ENCODE results near the gene ETFB.

Gene ETFB

DNA sequence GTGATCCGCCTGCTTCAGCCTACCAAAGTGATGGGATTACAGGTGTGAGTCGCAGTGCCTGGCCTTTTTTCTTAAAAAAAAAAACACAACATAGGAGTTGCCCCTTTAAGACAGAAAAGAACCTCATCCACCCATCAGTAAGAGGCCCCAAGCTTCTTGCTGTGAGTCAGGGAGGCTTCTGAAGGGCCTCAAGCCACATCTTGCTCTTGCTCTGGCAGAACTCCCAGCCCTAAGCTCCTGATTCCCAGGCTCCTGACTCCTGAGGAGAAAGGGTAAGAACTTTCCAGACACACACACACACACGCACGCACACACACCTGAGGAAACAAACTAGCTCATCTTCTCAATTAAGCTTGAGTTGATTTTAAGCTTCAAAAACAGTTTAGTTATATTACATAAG lies 6.9 kb downstream of the ETFB start:
- H3K4me3 ChIP-seq (replicated peaks; ENCODE audit: low read depth, low read length), result no peak overlapping the region
- TF ChIP-seq, protein P1, sequence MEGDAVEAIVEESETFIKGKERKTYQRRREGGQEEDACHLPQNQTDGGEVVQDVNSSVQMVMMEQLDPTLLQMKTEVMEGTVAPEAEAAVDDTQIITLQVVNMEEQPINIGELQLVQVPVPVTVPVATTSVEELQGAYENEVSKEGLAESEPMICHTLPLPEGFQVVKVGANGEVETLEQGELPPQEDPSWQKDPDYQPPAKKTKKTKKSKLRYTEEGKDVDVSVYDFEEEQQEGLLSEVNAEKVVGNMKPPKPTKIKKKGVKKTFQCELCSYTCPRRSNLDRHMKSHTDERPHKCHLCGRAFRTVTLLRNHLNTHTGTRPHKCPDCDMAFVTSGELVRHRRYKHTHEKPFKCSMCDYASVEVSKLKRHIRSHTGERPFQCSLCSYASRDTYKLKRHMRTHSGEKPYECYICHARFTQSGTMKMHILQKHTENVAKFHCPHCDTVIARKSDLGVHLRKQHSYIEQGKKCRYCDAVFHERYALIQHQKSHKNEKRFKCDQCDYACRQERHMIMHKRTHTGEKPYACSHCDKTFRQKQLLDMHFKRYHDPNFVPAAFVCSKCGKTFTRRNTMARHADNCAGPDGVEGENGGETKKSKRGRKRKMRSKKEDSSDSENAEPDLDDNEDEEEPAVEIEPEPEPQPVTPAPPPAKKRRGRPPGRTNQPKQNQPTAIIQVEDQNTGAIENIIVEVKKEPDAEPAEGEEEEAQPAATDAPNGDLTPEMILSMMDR (IDR thresholded peaks at IDR 0.05; ENCODE audit: low read depth, low read length, missing control alignments), result no peak
- DNase-seq (ENCODE audit: extremely low read depth, low read depth), result no peak

DNA sequence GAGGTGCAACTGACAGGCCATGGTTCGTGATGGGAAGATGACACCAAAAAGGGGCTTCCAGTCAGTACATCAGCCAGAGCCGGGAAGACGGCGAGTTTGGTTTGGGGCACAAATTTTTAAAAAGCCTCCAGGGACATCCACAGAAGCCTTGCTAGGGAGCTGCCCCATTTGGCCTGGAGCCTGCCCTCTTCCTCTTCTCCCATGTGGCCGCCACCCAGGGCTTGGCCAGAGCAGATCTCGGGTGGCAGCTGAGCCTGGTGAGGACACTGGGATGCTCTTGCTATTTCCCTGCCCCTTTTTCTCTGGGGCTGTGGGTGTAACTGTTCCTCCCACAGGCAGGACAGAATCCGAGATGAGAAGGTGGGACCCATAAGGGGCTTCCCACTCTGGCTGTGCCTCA lies 8.2 kb downstream of the ETFB start:
- no peak for DNase-seq (ENCODE audit: extremely low read depth, low read depth)

DNA sequence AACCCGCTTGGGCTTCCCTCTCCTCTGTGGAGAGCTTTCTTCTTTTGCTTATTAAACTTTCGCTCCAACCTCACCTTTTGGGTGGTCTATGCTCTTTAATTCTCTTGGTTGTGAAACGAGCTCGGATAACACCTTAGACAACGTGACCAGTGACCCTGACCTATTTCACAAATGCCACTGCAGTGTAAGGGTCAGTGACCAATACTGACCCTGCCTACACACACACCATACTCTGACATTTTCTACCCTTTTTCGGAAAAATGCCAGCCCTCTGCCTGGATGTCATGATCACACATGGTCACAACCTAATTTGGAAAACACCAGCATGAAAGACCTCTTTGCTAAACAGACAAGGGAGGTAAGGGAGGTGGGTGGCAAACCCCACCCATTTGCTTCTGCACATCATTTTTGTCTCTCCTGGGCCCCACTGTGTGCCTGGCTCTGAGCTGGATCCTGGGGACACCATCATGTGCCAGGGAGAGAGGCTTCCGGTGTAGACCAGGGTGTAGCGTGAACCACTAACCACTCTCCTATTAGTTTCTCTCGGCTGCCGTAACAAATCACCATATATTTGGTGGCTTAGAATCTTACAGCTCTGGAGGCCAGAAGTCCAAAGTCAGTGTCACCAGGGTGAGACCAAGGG lies 9.9 kb downstream of the ETFB start:
- H3K4me3 ChIP-seq (replicated peaks; ENCODE audit: low read depth, low read length), result no peak overlapping the region
- DNase-seq (ENCODE audit: extremely low read depth, low read depth), result no peak
- TF ChIP-seq, protein P1 (IDR thresholded peaks at IDR 0.05; ENCODE audit: low read depth, low read length, missing control alignments), result no peak

More for the DNA sequence above, 8.2 kb downstream of the ETFB start:
- no peak overlapping the region for H3K4me3 ChIP-seq (replicated peaks; ENCODE audit: low read depth, low read length)
- TF ChIP-seq, protein P1 (IDR thresholded peaks at IDR 0.05; ENCODE audit: low read depth, low read length, missing control alignments), result no peak

DNA sequence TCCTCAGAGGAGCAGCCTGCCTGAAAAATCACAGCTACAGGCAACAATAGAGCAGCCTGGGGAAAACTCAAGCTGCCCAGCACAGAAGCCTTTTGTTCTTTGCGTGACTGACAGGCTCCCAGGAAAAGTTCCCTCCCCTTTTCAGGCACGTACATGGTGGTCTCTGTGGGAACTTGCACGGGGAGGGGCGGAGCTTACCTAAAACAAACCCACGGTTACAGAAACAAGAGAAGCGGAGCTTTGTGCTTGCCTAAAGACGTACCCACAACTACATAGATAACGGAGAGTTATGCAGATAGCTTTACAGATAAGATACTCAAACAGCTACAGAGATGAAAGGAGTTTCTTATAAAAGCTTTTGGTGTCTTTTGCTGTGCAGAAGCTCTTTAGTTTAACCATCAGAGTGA lies 11.4 kb downstream of the ETFB start:
- DNase-seq (ENCODE audit: extremely low read depth, low read depth), result no peak

DNA sequence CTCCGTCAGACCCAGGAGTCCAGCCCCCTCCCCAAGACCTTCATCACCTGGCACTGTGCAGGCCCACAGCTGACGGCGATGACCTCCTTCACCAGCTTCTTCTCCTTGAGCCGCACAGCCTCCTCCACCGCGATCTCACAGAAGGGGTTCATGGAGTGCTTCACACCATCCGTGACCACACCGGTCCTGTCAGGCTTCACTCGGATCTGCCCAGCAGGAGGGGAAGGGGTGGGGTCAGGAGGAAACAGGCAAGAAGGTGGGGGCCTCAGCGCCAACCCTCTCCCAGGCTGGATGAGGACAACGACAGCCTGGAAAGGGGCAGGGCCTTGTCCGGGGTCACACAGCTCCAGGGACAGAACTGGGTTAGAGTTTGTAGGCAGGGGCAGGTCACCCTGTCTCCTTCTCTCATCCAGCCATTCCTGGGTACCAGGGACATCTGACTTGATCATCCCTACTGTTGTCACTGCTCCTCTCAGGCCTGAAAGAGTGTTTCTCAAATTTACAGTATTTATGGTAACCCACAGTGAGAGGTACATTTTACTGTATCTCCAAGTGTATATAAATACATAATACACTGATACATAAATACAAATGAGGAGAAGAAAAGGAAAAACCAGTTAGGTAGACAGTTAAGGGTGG lies 12.0 kb downstream of the ETFB start:
- H3K4me3 ChIP-seq (replicated peaks; ENCODE audit: low read depth, low read length), result no peak overlapping the region
- TF ChIP-seq, protein P1 (IDR thresholded peaks at IDR 0.05; ENCODE audit: low read depth, low read length, missing control alignments), result no peak
- DNase-seq (ENCODE audit: extremely low read depth, low read depth), result no peak

More for the DNA sequence above, 11.4 kb downstream of the ETFB start:
- no peak overlapping the region for H3K4me3 ChIP-seq (replicated peaks; ENCODE audit: low read depth, low read length)
- TF ChIP-seq, protein P1 (IDR thresholded peaks at IDR 0.05; ENCODE audit: low read depth, low read length, missing control alignments), result no peak

DNA sequence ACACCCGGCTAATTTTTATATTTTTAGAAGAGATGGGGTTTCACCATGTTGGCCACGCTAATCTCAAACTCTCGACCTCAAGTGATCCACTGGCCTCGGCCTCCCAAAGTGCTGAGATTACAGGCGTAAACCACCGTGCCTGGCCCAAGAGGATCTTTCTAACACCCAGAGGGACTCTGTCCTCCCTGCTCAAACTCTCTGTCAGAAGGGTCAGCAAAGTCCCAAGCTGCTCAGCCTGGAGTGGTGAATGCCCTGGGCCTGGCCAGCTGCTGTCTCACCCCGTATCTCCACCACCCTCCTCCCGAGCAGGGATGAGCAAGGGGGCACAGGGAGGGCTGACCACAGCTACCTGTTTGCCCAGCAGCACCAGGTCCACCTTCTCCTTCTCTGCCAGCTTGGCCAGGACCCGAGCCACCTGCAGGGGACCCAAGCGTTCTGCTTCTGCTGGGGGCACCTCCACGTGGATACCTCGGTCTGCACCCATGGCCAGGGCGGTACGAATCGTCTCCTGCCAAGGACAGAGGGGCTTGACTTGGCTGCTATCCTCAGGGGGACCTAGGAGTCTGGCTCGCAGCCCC lies 13.3 kb downstream of the ETFB start:
- no peak overlapping the region for H3K4me3 ChIP-seq (replicated peaks; ENCODE audit: low read depth, low read length)
- no peak for DNase-seq (ENCODE audit: extremely low read depth, low read depth)
- TF ChIP-seq, protein P1 (IDR thresholded peaks at IDR 0.05; ENCODE audit: low read depth, low read length, missing control alignments), result no peak
